K562 (cell line): ENCODE measurements around the gene NOS1. TPM values are rescaled to one million over a fixed set of nuclear protein-coding genes. Genes with fewer than 3 reads are reported as not detected.

ENCODE experiments used
- BRF1 ChIP-seq: IDR thresholded peaks from 3 replicates; pipeline ENCODE4 v1.6.1; 2011; ENCODE audit warnings: borderline replicate concordance, mild to moderate bottlenecking; ENCODE audit not compliant: insufficient read length; ENCODE audit errors: extremely low read depth
- CREB1 ChIP-seq, 2 experiments: sonication (generic) in 1 of 2; formaldehyde crosslinking in 1 of 2; IDR thresholded peaks; 2 replicates each; pipeline versions ENCODE4 v1.6.1 to v1.8.0; 2012 to 2022; ENCODE audit warnings: inconsistent platforms in 1 of 2, mild to moderate bottlenecking in 1 of 2, missing genetic modification reagents in 1 of 2, moderate library complexity in 1 of 2
- CREM ChIP-seq: IDR thresholded peaks from 2 replicates; pipeline ENCODE4 v1.6.1; 2014; ENCODE audit warnings: antibody characterized with exemption, low read depth
- CXXC5 ChIP-seq: fragments of 250-450 bp; sonication (Bioruptor Pico); IDR thresholded peaks from 2 replicates; pipeline ENCODE4 v1.8.0; 2022; ENCODE audit warnings: inconsistent platforms, mild to moderate bottlenecking, moderate library complexity
- GATAD2A ChIP-seq: fragments of 450-650 bp; IDR thresholded peaks from 2 replicates; pipeline ENCODE4 v1.6.1; 2017
- JUNB ChIP-seq: fragments of 450-650 bp; formaldehyde crosslinking; conservative IDR thresholded peaks from 2 replicates; pipeline ENCODE4 v1.4.0; 2020; ENCODE audit warnings: mild to moderate bottlenecking
- MAZ ChIP-seq, 2 experiments: fragments of 450-650 bp in 1 of 2; sonication (generic) in 1 of 2; formaldehyde crosslinking; IDR thresholded peaks in 1 of 2; conservative IDR thresholded peaks in 1 of 2; 2 replicates each; pipeline versions ENCODE4 v1.4.0 to v1.5.0; 2020; ENCODE audit warnings: mild to moderate bottlenecking in 1 of 2, missing genetic modification reagents in 1 of 2
- MBD2 ChIP-seq: sonication (generic); IDR thresholded peaks from 2 replicates; pipeline ENCODE4 v1.6.1; 2016; ENCODE audit warnings: low read depth, borderline replicate concordance
- MNT ChIP-seq, 2 experiments: fragments of 450-650 bp; conservative IDR thresholded peaks; 2 replicates each; pipeline ENCODE4 v1.6.1; 2017; ENCODE audit warnings: mild to moderate bottlenecking in 2 of 2, moderate library complexity in 2 of 2
- NUFIP1 ChIP-seq: fragments of 450-650 bp; IDR thresholded peaks from 2 replicates; pipeline ENCODE4 v1.6.1; 2018; ENCODE audit not compliant: partially characterized antibody
- PCBP1 ChIP-seq: fragments of 200-400 bp; formaldehyde crosslinking; IDR thresholded peaks from 2 replicates; pipeline ENCODE4 v1.6.1; 2018; ENCODE audit warnings: mild to moderate bottlenecking, low read depth, low read length; ENCODE audit not compliant: poor library complexity, severe bottlenecking
- POLR2B ChIP-seq: fragments of 450-650 bp; IDR thresholded peaks from 2 replicates; pipeline ENCODE4 v1.6.1; 2018; ENCODE audit warnings: low read depth; ENCODE audit not compliant: partially characterized antibody
- RNF219 ChIP-seq: fragments of 250-450 bp; sonication (Bioruptor Pico); IDR thresholded peaks from 2 replicates; pipeline ENCODE4 v1.5.0; 2022; ENCODE audit warnings: mild to moderate bottlenecking
- SFPQ ChIP-seq: fragments of 200-400 bp; formaldehyde crosslinking; IDR thresholded peaks from 2 replicates; pipeline ENCODE4 v1.6.1; 2017; ENCODE audit warnings: mild to moderate bottlenecking, low read depth, low read length, moderate library complexity
- TAF9B ChIP-seq: fragments of 450-650 bp; IDR thresholded peaks from 2 replicates; pipeline ENCODE4 v1.6.1; 2018; ENCODE audit warnings: mild to moderate bottlenecking; ENCODE audit not compliant: partially characterized antibody
- ZFP30 ChIP-seq: fragments of 250-450 bp; sonication (Bioruptor Pico); IDR thresholded peaks from 2 replicates; pipeline ENCODE4 v1.8.0; 2022; ENCODE audit warnings: moderate library complexity, mild to moderate bottlenecking, inconsistent platforms, borderline replicate concordance
- ZNF592 ChIP-seq: fragments of 450-650 bp; IDR thresholded peaks from 2 replicates; pipeline ENCODE4 v1.6.1; 2017; ENCODE audit warnings: antibody characterized with exemption, mild to moderate bottlenecking
- polyA plus RNA-seq, 8 experiments: library from polyadenylated mRNA; depleted of rRNA in 4 of 8; stranded (reverse) in 5 of 8; unstranded in 3 of 8; fragments of >200 nt; fragmentation: Nextera tagmentation in 2 of 8; fragmentation: Illumina TruSeq in 1 of 8; extraction: Ambion mirVana in 2 of 8; extraction: Trizol in 1 of 8; gene quantifications; 2 replicates each; pipeline versions ENCODE4 v1.2.1 to v1.2.3, GENCODE V29; 2011 to 2014; ENCODE audit warnings: inconsistent platforms in 1 of 8, missing spikeins in 1 of 8
- total RNA-seq, 7 experiments: library from RNA; depleted of rRNA in 6 of 7; stranded (reverse); fragments of >200 nt in 6 of 7; fragmentation: Illumina TruSeq in 2 of 7; extraction: Trizol in 2 of 7; gene quantifications; 2 replicates each; pipeline versions ENCODE4 v1.2.1 to v1.2.3, GENCODE V29; 2011 to 2021; ENCODE audit warnings: low replicate concordance in 1 of 7

The NOS1 gene
- total and polyA plus RNA-seq, 9 of the 15 experiments (the other 6 are each of a cell fraction or from before 2014, with no cell fraction given): not detected

DNA sequence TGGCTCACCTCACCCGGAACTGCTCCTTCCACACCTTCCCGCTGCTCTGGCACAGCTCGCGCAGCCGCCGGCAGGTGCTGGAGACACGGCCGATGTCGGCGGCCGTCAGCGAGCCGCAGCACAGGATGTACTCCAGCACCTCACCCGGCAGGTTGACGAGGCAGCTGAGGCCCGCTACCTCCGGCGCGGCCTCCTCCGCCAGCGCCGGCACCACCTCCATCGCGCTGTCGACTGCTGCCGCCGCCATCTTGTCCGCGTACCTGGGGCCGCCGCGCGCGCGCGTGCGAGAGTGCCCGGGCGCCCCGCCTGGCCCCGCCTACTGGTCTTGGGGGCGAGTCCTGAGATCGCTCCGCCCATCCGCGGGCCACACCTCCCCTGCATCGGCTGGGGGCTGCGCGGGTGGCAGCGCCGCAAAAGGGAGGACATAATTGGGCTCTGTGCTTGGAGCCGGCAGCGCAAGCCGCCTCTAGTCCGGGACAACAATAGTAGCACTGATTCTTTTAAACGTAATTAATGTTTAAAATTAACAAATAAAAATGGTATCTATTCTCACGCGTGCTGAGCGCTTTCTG, 171.1 kb downstream of the NOS1 start, which contains the start of gene FBXO21 (continued):
- TF ChIP-seq JUNB (CRISPR knock-in tag) (no peak), CREB1 (IDR thresholded peaks at IDR 0.05) (peak; percentile 22; the same call in 1 of the 2 replicates), CREB1 (CRISPR knock-in tag; IDR thresholded peaks at IDR 0.05) (0 out of 2 replicates have a peak, but pooled peaks have one; percentile 14), TAF9B (peak; percentile 61), ZFP30 (CRISPR knock-in tag) (no peak), MNT (conservative IDR thresholded peaks at IDR 0.05) (peak in 1 of 2 experiments; percentile 55; a peak in 2 of 4 replicates), BRF1 (no peak), SFPQ (no peak), CXXC5 (CRISPR knock-in tag) (peak; percentile 71), NUFIP1 (no peak), CREM (peak; percentile 62), GATAD2A (0 out of 2 replicates have a peak, but pooled peaks have one; percentile 18), MAZ (CRISPR knock-in tag; conservative IDR thresholded peaks at IDR 0.05 in 1 of 2, IDR thresholded peaks at IDR 0.05 in 1 of 2) (peak; percentile 24 to 39; a peak in 2 of 4 replicates), ZNF592 (no peak), PCBP1 (no peak), RNF219 (CRISPR knock-in tag) (no peak), POLR2B (peak; percentile 73), MBD2 (peak; percentile 27; the same call in 1 of the 2 replicates)
